ENCODE results near the gene AOAH. TPM values are rescaled to one million over a fixed set of nuclear protein-coding genes. Genes with fewer than 3 reads are reported as not detected.

AOAH gene
- total RNA-seq, 4 donors from 2014 or later: 0.17 to 1.8 (median 1.6) TPM

DNA sequence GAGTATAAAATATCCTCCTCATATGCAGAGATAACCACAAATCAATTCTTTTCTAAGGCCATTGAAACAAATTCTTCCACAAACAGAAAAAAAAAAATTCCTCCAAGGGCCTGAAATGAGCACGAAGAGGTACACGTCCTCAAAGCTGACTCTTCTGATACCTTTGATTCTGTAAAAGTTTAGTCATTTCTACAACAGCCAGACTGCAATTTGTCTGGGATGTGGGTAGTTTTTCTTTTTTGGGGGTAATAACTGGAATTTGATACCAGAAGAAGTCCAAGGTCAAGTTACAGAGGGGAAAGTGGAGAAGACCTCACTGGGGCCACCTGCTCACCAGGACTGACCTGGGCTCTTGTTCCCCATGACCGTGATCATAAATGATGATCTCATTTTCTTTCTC lies 121.8 kb downstream of the AOAH start:
- TF ChIP-seq, protein P1, sequence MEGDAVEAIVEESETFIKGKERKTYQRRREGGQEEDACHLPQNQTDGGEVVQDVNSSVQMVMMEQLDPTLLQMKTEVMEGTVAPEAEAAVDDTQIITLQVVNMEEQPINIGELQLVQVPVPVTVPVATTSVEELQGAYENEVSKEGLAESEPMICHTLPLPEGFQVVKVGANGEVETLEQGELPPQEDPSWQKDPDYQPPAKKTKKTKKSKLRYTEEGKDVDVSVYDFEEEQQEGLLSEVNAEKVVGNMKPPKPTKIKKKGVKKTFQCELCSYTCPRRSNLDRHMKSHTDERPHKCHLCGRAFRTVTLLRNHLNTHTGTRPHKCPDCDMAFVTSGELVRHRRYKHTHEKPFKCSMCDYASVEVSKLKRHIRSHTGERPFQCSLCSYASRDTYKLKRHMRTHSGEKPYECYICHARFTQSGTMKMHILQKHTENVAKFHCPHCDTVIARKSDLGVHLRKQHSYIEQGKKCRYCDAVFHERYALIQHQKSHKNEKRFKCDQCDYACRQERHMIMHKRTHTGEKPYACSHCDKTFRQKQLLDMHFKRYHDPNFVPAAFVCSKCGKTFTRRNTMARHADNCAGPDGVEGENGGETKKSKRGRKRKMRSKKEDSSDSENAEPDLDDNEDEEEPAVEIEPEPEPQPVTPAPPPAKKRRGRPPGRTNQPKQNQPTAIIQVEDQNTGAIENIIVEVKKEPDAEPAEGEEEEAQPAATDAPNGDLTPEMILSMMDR (IDR thresholded peaks at IDR 0.05 in 4 of 5, conservative IDR thresholded peaks at IDR 0.05 in 1 of 5): no peak
- no peak for TF ChIP-seq POLR2A (IDR thresholded peaks at IDR 0.05)
- in situ Hi-C loops (cut with MboI; ENCODE audit: low sequenced_read_pairs in 4 of 4): no loop called here
- Histone ChIP-seq H3K4me1 (no peaks in the 10 kb centered on the region), H3K9me3 (no peaks in the 10 kb centered on the region), H3K4me3 (no peak overlapping the region), H3K27ac (no peak overlapping the region), H3K36me3 (no peaks in the 10 kb centered on the region), H3K27me3 (no peaks in the 10 kb centered on the region)
- ATAC-seq: no peak
- no peak for DNase-seq
- intact Hi-C loops (cut with DNase I; ENCODE audit: low total_unique reads): no loop called here

DNA sequence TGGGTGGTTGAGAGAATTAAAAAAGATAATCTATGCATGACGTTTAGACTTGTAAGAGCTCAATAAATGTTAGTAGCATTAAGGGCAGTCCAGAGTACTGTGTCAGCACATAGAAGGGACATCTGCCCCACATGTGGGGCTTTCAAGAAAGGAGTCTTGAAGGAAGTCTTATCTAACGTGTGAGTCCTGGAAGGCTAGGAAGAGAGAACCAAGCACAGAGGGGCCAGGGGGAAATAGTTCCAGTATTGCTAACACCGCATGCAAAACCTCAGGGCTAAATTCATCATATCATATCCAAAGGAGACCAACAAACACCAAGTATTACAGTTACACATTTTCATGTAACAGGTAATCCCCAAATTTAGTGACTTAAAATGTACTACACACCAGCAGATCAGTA lies 122.7 kb downstream of the AOAH start:
- no peak overlapping the region for H3K4me3 ChIP-seq
- no peaks in the 10 kb centered on the region for H3K9me3 ChIP-seq
- H3K27ac ChIP-seq: no peak overlapping the region
- no peaks in the 10 kb centered on the region for H3K27me3 ChIP-seq
- no peak for TF ChIP-seq POLR2A (IDR thresholded peaks at IDR 0.05)
- TF ChIP-seq, protein P1 (IDR thresholded peaks at IDR 0.05 in 4 of 5, conservative IDR thresholded peaks at IDR 0.05 in 1 of 5): no peak
- no peaks in the 10 kb centered on the region for H3K36me3 ChIP-seq
- intact Hi-C loops (cut with DNase I; ENCODE audit: low total_unique reads): no loop called here
- in situ Hi-C loops (cut with MboI; ENCODE audit: low sequenced_read_pairs in 4 of 4): no loop called here
- no peaks in the 10 kb centered on the region for H3K4me1 ChIP-seq
- DNase-seq (no peak), ATAC-seq (no peak)

DNA sequence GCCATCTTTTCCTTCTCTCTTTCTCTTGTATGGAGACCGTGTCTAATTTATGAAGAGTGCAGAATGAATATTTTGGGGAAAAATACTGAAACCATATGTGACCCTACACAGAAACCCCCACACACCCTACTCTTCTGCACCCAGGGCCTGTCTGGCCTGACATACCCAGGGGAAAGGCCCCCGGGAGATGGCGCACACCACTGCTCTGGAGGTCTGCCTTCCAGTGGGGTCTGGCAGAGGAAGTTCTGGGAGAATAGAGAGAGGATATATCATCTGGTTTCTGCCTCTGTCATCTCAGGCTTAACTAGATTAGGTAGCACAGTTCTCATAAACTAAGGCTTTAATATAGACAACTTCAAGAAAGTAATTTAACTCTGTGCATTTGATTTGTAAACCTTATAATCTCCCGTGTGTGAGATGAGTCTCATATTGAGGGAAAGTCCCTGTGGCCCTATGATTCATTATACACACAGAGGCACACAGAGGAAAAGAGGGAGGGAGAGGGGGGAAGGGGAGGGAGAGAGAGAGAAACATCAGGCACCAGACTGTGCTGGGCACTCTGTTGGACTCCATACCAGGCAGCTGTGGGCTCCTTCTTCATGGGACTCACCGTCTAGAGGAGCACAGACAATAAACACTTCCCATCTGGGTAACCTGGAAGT lies 123.3 kb downstream of the AOAH start:
- Histone ChIP-seq H3K27me3 (no peaks in the 10 kb centered on the region), H3K4me3 (no peak overlapping the region), H3K4me1 (no peaks in the 10 kb centered on the region), H3K9me3 (no peaks in the 10 kb centered on the region), H3K27ac (no peak overlapping the region), H3K36me3 (no peaks in the 10 kb centered on the region)
- intact Hi-C loops (cut with DNase I; ENCODE audit: low total_unique reads): no loop called here
- TF ChIP-seq POLR2A (IDR thresholded peaks at IDR 0.05): no peak
- TF ChIP-seq, protein P1 (IDR thresholded peaks at IDR 0.05 in 4 of 5, conservative IDR thresholded peaks at IDR 0.05 in 1 of 5): no peak
- in situ Hi-C loops (cut with MboI; ENCODE audit: low sequenced_read_pairs in 4 of 4): no loop called here
- no peak for DNase-seq
- no peak for ATAC-seq

DNA sequence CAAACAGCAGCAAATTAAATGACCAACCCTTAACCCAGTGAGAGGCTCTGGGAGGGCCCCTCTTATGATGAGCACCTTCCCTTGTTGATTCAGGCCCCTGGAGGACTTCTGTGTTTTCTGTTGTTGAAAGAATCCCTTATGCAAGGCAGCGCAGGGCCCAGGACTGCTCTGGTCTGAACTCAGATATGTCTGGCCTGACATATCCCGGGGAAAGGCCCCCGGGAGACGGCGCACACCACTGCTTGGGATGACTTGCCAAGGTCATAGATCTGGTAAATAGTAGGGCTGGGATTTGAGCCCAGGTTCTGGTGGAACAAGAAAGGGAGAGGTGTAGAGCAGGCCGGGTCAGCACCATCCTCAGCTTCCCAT lies 124.0 kb downstream of the AOAH start:
- Histone ChIP-seq H3K27me3 (no peaks in the 10 kb centered on the region), H3K27ac (no peak overlapping the region), H3K36me3 (no peaks in the 10 kb centered on the region), H3K9me3 (no peaks in the 10 kb centered on the region), H3K4me3 (no peak overlapping the region), H3K4me1 (no peaks in the 10 kb centered on the region)
- ATAC-seq (no peak), DNase-seq (no peak)
- intact Hi-C loops (cut with DNase I; ENCODE audit: low total_unique reads) (no loop called here), in situ Hi-C loops (cut with MboI; ENCODE audit: low sequenced_read_pairs in 4 of 4) (no loop called here)
- TF ChIP-seq, protein P1 (IDR thresholded peaks at IDR 0.05 in 4 of 5, conservative IDR thresholded peaks at IDR 0.05 in 1 of 5): no peak
- no peak for TF ChIP-seq POLR2A (IDR thresholded peaks at IDR 0.05)
